Duodenal mucosa (tissue), 2 donors: ENCODE measurements around the gene ABHD2.
"Not testable (repeated sequence)": the region's sequence is repeated elsewhere in the genome, so short reads cannot be mapped to it uniquely, and the experiment has no call there.

ENCODE experiments used
- H3K27ac ChIP-seq: one replicate; pipeline ENCODE4 v1.7.0; 2013; ENCODE audit warnings: low read depth, low read length
- H3K27me3 ChIP-seq, 2 donors: one replicate each; pipeline ENCODE4 v1.7.0; 2013; ENCODE audit warnings: low read length in 2 of 2, control low read depth in 1 of 2; ENCODE audit not compliant: insufficient read depth in 2 of 2, control insufficient read depth in 1 of 2
- H3K36me3 ChIP-seq, 2 donors: one replicate each; pipeline ENCODE4 v1.7.0; 2013; ENCODE audit warnings: low read length in 2 of 2, control low read depth in 1 of 2; ENCODE audit not compliant: insufficient read depth in 2 of 2, control insufficient read depth in 1 of 2
- H3K4me1 ChIP-seq, 2 donors: one replicate each; pipeline ENCODE4 v1.7.0; 2013; ENCODE audit warnings: low read length in 2 of 2, control low read depth in 1 of 2; ENCODE audit not compliant: insufficient read depth in 2 of 2, control insufficient read depth in 1 of 2
- H3K4me3 ChIP-seq, 2 donors: one replicate each; pipeline ENCODE4 v1.7.0; 2013; ENCODE audit warnings: low read length in 2 of 2, low read depth in 1 of 2
- H3K9ac ChIP-seq, 2 donors: one replicate each; pipeline ENCODE4 v1.7.0; 2013; ENCODE audit warnings: low read length in 2 of 2, low read depth in 1 of 2
- H3K9me3 ChIP-seq, 2 donors: one replicate each; pipeline ENCODE4 v1.7.0; 2013; ENCODE audit warnings: low read length in 2 of 2, control low read depth in 1 of 2; ENCODE audit not compliant: control insufficient read depth in 1 of 2

Gene ABHD2

DNA sequence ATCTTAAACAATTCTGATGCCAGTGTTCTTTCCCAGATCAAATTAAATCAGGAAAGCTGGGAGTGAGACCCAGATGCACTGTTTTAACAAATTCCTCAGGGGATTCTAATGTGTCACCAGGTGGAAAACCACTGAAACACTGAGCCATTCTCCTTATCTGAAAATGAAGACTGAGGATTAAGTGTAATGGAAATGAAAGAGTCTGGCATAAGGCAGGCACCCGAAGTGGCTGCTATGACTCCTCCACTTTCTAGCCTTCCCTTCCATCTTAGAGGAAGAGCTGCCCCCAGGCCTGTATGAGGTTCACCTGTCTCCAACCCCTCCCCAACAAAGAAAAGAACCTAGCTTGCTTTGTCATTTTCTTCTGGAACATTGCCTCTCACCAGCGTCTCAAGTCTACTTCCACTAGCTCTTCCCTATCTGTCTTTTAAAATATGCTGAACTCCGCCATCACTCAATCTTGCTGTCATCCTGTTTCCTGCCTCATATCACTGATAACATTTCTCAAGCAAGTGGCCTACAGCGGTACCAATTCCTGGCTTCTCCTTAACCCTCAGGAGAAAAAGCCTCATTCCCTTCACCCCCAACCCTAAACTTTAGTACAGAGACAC is 13.7 kb upstream of the ABHD2 start:
- no peaks in the 10 kb centered on the region for H3K4me1 ChIP-seq
- no peaks in the 10 kb centered on the region for H3K27me3 ChIP-seq
- no peak overlapping the region for H3K4me3 ChIP-seq
- H3K36me3 ChIP-seq, result no peaks in the 10 kb centered on the region
- no peak overlapping the region for H3K27ac ChIP-seq
- H3K9ac ChIP-seq, result no peak overlapping the region
- no peaks in the 10 kb centered on the region for H3K9me3 ChIP-seq

DNA sequence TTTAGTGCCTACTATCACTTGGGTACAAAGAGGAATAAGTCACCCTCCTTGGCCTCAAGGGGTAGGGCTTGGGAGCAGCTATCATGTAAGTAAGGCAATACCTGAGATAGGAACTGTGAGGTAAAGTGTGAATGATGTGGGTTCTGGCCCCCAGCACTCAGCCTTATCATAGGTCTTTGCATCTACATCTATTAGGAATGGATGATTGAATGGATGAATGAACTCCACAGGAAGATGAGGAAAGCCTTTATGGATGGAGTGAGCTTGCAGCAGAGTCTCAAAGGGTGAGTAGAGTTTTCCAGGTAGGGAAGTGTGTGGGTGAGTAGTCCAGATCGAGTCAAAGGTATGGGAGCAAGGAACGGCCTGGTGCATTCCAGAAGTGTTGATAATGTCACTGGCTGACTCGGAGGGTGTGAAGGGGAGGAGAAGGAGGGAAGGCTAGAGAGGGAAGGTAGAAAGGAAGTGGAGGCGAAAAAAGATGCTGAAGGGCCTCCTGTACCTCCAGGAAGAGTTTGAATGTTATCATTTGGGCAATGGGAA is 13.1 kb upstream of the ABHD2 start:
- no peak overlapping the region for H3K27ac ChIP-seq
- H3K36me3 ChIP-seq, result no peaks in the 10 kb centered on the region
- no peaks in the 10 kb centered on the region for H3K27me3 ChIP-seq
- no peak overlapping the region for H3K9ac ChIP-seq
- no peak overlapping the region for H3K4me3 ChIP-seq
- no peaks in the 10 kb centered on the region for H3K9me3 ChIP-seq
- no peaks in the 10 kb centered on the region for H3K4me1 ChIP-seq

DNA sequence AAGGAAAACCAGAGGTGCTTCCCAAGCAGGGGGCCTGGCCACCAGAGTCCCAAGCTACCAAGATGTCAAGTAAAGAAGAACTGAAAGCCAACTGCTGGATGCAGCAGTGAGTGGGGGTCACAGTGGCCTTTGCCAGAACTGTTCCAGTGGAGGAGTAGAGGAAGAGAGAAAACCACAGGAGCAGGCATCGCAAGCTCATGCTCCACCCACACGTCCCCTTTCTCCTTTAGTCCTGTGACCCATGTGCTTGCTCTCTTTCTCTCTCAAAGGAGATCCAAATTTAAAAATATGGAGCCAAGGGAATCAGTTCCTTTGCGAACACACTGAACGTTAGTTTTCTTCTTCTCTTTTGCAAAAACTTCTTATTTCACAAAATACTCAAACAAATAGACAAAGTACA is 12.4 kb upstream of the ABHD2 start:
- no peak overlapping the region for H3K27ac ChIP-seq
- no peaks in the 10 kb centered on the region for H3K4me1 ChIP-seq
- H3K27me3 ChIP-seq, result no peaks in the 10 kb centered on the region
- no peak overlapping the region for H3K4me3 ChIP-seq
- no peaks in the 10 kb centered on the region for H3K36me3 ChIP-seq
- H3K9ac ChIP-seq, result no peak overlapping the region
- no peaks in the 10 kb centered on the region for H3K9me3 ChIP-seq

DNA sequence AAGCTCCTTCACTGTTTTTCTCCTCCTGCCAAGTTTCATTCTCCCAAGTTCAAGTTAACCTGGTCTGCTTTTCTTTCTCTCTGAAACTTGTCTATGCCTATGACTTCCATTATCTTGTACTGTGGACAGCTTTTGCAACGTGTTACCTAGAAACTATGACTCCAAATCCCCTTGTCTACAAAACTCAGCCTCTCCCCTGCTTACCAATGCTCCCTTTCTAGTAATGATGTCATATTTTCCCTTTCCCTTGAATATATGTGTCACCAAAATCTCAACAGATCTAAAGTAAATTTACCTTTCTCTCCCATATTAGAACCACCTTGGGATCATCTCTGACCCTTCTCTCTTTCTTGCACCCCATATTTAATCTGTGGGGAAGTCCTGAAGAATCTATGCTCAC is 10.5 kb upstream of the ABHD2 start:
- H3K27me3 ChIP-seq, result no peaks in the 10 kb centered on the region
- H3K9me3 ChIP-seq, result no peaks in the 10 kb centered on the region
- no peaks in the 10 kb centered on the region for H3K36me3 ChIP-seq
- no peak overlapping the region for H3K9ac ChIP-seq
- H3K4me3 ChIP-seq, result no peak overlapping the region
- no peaks in the 10 kb centered on the region for H3K4me1 ChIP-seq
- no peak overlapping the region for H3K27ac ChIP-seq

DNA sequence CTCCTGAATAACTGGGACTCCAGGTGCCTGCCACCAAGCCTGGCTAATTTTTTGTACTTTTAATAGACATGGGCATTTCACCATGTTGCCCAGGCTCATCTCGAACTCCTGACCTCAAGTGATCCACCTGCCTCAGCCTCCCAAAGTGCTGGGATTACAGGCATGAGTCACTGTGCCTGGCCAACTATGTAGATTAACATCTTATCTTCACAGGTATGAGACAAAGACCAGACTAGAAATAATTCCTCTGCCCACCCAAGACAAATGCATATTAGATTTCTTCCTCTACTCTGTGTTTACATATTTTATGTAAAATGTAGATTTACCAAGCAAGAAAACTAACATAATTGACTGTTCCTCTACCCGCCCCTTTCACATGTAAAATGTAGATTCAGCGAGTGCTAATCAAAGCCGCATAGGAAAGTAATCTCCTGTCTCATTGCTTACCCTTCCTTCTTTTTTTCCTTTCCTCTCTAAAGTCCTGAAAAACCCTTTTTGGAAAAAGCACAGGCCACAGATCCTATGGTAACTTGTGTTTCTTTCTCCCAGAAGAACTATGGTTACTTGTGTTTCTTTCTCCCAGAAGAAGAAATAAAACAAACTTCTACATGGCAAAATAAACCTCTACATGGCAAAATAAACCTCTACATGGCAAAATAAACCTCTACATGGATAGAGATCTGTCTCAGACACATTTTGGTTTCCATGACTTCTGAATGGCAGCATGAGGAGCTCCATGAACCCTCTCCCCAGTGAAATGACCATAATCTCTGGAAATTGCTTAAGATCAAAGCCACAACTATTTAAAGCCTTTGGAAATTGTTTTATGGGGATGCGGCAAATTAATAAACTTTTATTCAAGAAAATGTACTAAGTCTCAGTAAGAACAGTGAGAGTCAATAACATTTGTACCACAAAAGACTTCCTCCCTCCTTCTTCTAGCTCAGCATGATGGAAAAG is 9.1 kb upstream of the ABHD2 start:
- Histone ChIP-seq H3K9me3 (no peaks in the 10 kb centered on the region), H3K27ac (no peak overlapping the region), H3K4me3 (no peak overlapping the region), H3K36me3 (no peaks in the 10 kb centered on the region), H3K27me3 (no peaks in the 10 kb centered on the region), H3K4me1 (no peaks in the 10 kb centered on the region), H3K9ac (no peak overlapping the region)

DNA sequence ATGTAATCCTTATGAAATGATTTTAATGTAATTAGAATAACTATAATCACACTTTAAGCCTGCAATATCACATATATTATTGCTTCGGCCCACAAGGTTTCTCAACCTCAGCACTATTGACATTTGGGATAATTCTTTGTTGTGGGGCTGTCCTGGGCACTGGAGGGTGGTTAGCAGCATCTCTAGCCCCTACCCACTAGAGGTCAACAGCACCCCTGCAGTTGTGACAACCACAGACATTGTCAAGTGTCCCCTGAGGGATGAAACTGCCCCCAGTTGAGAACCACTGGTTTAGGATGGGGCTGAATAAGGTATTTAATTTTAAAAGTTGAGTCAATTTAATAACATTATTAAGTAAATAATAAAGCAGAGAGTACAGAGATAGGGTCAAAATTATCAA is 6.4 kb upstream of the ABHD2 start:
- Histone ChIP-seq H3K4me1 (no peaks in the 10 kb centered on the region), H3K27ac (no peak overlapping the region), H3K9me3 (no peaks in the 10 kb centered on the region), H3K4me3 (no peak overlapping the region), H3K36me3 (no peaks in the 10 kb centered on the region), H3K27me3 (no peaks in the 10 kb centered on the region), H3K9ac (no peak overlapping the region)

DNA sequence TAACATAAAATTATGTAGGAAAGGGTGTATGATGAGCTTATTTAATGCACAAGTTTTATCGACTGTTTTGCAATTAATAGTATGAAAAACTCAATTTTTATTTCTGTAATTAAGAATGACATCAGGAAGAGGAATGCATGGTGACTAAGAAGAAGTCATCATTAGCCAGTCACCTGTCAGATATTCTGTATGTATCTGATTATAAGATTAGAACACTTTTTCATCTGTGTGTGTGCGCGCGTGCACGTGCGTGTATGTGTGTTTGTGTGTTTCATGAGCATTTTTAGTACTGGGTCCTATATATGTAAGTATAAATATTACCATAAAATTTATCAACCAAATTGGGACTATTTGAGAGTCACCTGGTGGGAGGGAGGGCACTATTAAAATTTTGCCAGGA is 5.0 kb upstream of the ABHD2 start:
- H3K36me3 ChIP-seq, result no peaks in the 10 kb centered on the region
- H3K27ac ChIP-seq, result no peak overlapping the region
- H3K9me3 ChIP-seq, result no peaks in the 10 kb centered on the region
- no peak overlapping the region for H3K9ac ChIP-seq
- no peak overlapping the region for H3K4me3 ChIP-seq
- no peaks in the 10 kb centered on the region for H3K27me3 ChIP-seq
- H3K4me1 ChIP-seq, result peaks cover 6 to 7% of the 10 kb centered on the region in 2 donors

DNA sequence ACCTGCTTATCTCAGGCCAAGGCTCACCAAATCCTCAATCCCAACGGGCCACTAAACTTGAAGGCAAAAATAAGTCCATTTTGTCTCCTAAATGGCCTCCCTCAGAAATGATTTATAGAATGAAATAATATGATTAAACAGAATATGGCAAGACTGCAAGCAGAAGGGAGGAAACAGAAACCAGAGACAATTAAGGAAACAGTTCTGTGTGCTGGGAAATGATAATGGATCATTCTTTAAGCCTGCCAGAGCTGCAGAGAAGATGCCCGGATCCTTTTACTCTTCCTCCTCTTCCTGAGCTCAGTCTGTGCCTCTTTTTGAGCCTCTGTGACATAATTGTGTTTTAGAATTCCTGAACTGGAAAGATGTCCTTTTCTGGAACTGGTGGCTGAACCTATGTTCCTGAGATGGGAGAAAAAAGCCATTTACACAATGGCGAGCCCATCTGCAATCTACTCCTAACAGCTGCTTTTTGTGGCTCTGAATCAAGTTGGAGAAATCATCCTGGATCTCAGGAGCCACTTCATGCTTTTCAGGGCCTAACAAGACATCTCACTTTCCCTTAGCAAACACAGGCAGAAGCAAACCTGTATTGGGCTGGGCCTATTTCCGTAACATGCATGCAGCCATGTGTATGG is 2.8 kb upstream of the ABHD2 start:
- Histone ChIP-seq H3K36me3 (no peaks in the 10 kb centered on the region), H3K27me3 (no peaks in the 10 kb centered on the region), H3K9ac (no peak overlapping the region), H3K4me3 (no peak overlapping the region), H3K27ac (no peak overlapping the region), H3K9me3 (no peaks in the 10 kb centered on the region), H3K4me1 (peaks cover 12 to 15% of the 10 kb centered on the region in 2 donors)

DNA sequence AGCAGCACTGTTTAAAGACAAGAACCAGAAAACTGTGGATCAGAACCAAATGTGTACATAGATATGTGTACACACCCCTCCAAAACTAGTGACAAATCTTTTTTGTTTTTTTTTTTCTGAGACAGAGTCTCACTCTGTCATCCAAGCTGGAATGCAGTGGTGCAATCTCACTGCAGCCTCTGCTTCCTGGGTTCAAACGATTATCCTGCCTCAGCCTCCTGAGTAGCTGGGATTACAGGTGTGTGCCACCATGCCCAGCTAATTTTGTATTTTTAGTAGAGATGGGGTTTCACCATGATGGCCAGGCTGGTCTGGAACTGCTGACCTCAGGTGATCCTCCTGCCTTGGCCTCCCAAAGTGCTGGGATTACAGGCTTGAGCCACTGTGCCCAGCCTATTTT is 2.3 kb upstream of the ABHD2 start:
- peaks cover 14 to 18% of the 10 kb centered on the region in 2 donors for H3K4me1 ChIP-seq
- not testable (repeated sequence) for H3K27ac ChIP-seq, H3K36me3 ChIP-seq, H3K9ac ChIP-seq, H3K4me3 ChIP-seq, H3K9me3 ChIP-seq, H3K27me3 ChIP-seq

DNA sequence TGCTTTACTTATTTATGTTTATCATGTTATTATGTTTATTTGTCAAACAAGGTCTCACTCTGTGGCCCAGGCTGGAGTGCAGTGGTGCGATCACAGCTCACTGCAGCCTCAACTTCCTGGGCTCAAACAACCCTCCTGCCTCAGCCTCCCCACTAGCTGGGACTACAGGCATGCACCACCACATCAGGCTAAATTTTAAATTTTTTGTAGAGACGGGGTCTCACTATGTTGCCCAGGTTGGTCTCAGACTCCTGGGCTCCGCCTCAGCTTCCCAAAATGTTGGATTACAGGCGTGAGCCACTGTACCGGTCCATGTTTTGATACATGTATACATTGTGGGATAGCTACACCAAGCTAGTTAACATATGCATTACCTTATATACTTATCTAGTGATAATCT is 1.9 kb upstream of the ABHD2 start:
- not testable (repeated sequence) for H3K4me3 ChIP-seq, H3K9me3 ChIP-seq, H3K27ac ChIP-seq, H3K36me3 ChIP-seq, H3K27me3 ChIP-seq, H3K9ac ChIP-seq
- peaks cover 14 to 19% of the 10 kb centered on the region in 2 donors for H3K4me1 ChIP-seq
